H1 (cell line): ENCODE results near the gene C8B. TPM values are rescaled to one million over a fixed set of nuclear protein-coding genes. Genes with fewer than 3 reads are reported as not detected.

Experiments
- CTCF ChIA-PET: fragments of 300-600 bp; sonication (Branson Sonifier 250); formaldehyde crosslinking; loops from one replicate; lab custom pipeline; 2021; ENCODE audit not compliant: partially characterized antibody; lab: Charles Lee
- POLR2A ChIA-PET: fragments of 300-600 bp; sonication (Branson Sonifier 250); formaldehyde crosslinking; loops from one replicate; lab custom pipeline; 2021; ENCODE audit warnings: inconsistent platforms; ENCODE audit not compliant: partially characterized antibody; lab: Charles Lee
- DNase-seq, 2 experiments: peaks; one replicate each; pipeline versions ENCODE4 v3.0.0 to v3.0.0-alpha.2; 2010 to 2022; ENCODE audit warnings: low spot score in 2 of 2, low read depth in 1 of 2, mixed read lengths in 1 of 2
- FAIRE-seq: peaks from 2 replicates; lab custom pipeline; 2011; peaks lifted over from hg19 to GRCh38; lab: Jason Lieb, UNC
- H2AFZ ChIP-seq: 2 replicates; pipeline ENCODE4 v1.8.1; 2012; ENCODE audit warnings: low read length, inconsistent platforms
- H2AK5ac ChIP-seq: 2 replicates; pipeline ENCODE4 v1.6.1; 2013; ENCODE audit warnings: low read depth, low read length
- H2BK120ac ChIP-seq: replicated peaks from 2 replicates; pipeline ENCODE3; 2013; ENCODE audit warnings: low read depth, low read length, inconsistent platforms
- H2BK12ac ChIP-seq: 2 replicates; pipeline ENCODE4 v1.6.1; 2013; ENCODE audit warnings: low read depth, low read length
- H2BK15ac ChIP-seq: 2 replicates; pipeline ENCODE4 v1.6.1; 2013; ENCODE audit warnings: low read length
- H2BK20ac ChIP-seq: 2 replicates; pipeline ENCODE4 v1.6.1; 2013; ENCODE audit warnings: low read length
- H2BK5ac ChIP-seq: 2 replicates; pipeline ENCODE4 v1.6.1; 2013; ENCODE audit warnings: low read depth, low read length
- H3K14ac ChIP-seq: 2 replicates; pipeline ENCODE4 v1.6.1; 2013; ENCODE audit warnings: inconsistent platforms; ENCODE audit not compliant: insufficient read length
- H3K18ac ChIP-seq: 2 replicates; pipeline ENCODE4 v1.6.1; 2013; ENCODE audit warnings: low read length; ENCODE audit errors: extremely low read depth
- H3K23ac ChIP-seq: 2 replicates; pipeline ENCODE4 v1.6.1; 2013; ENCODE audit warnings: inconsistent platforms; ENCODE audit not compliant: insufficient read length
- H3K23me2 ChIP-seq: 2 replicates; pipeline ENCODE4 v1.6.1; 2013; ENCODE audit warnings: low read depth, low read length
- H3K27ac ChIP-seq: 2 replicates; pipeline ENCODE4 v1.6.1; 2011; ENCODE audit warnings: low read depth, low read length, inconsistent platforms
- H3K27me3 ChIP-seq, 4 experiments: replicated peaks in 1 of 4; 1 replicate in 1 of 4; 2 replicates in 3 of 4; pipeline versions ENCODE4 v1.6.1 to v1.8.1; 2011 to 2013; ENCODE audit warnings: low read length in 3 of 4, mild to moderate bottlenecking in 3 of 4, inconsistent platforms in 2 of 4, mixed read lengths in 2 of 4, moderate library complexity in 1 of 4; ENCODE audit not compliant: control insufficient read depth in 3 of 4, insufficient read depth in 3 of 4; ENCODE audit errors: extremely low read depth in 1 of 4
- H3K36me3 ChIP-seq, 4 experiments: 2 replicates each; pipeline versions ENCODE4 v1.6.1 to v1.8.1; 2011 to 2013; ENCODE audit warnings: mild to moderate bottlenecking in 4 of 4, low read length in 3 of 4, moderate library complexity in 2 of 4, control low read depth in 1 of 4, inconsistent platforms in 1 of 4; ENCODE audit not compliant: insufficient read depth in 4 of 4, control insufficient read depth in 2 of 4
- H3K4ac ChIP-seq: replicated peaks from 2 replicates; pipeline ENCODE3; 2013; ENCODE audit warnings: low read length, low read depth, mixed read lengths, inconsistent platforms; ENCODE audit not compliant: insufficient read length
- H3K4me1 ChIP-seq, 4 experiments: replicated peaks in 1 of 4; 1 replicate in 1 of 4; 2 replicates in 3 of 4; pipeline versions ENCODE4 v1.6.1 to v1.8.1; 2011 to 2013; ENCODE audit warnings: low read length in 3 of 4, inconsistent platforms in 2 of 4, mixed read lengths in 1 of 4; ENCODE audit not compliant: insufficient read depth in 4 of 4, control insufficient read depth in 3 of 4
- H3K4me2 ChIP-seq, 2 experiments: 2 replicates each; pipeline versions ENCODE4 v1.6.1 to v1.8.1; 2011 to 2013; ENCODE audit warnings: low read depth in 2 of 2, low read length in 2 of 2, control low read depth in 1 of 2, inconsistent platforms in 1 of 2, mild to moderate bottlenecking in 1 of 2; ENCODE audit not compliant: insufficient read depth in 1 of 2
- H3K4me3 ChIP-seq, 4 experiments: fragments of 200-600, 300-600 bp in 1 of 4; sonication (generic), shearing (Covaris generic), sonication (Bioruptor Twin) in 1 of 4; 2 replicates each; pipeline versions ENCODE4 v1.5.1 to v1.8.1; 2011 to 2016; ENCODE audit warnings: low read length in 4 of 4, low read depth in 3 of 4, control low read depth in 2 of 4, inconsistent platforms in 2 of 4, mild to moderate bottlenecking in 2 of 4, mixed read lengths in 1 of 4, moderate library complexity in 1 of 4; ENCODE audit not compliant: insufficient read depth in 2 of 4; ENCODE audit errors: extremely low read depth in 1 of 4
- H3K56ac ChIP-seq: replicated peaks from 2 replicates; pipeline ENCODE3; 2013; ENCODE audit warnings: low read depth, mild to moderate bottlenecking, mixed read lengths, low read length, inconsistent platforms; ENCODE audit not compliant: insufficient read length
- H3K79me1 ChIP-seq: 2 replicates; pipeline ENCODE4 v1.6.1; 2013; ENCODE audit warnings: low read depth, low read length, control low read depth
- H3K79me2 ChIP-seq, 2 experiments: 2 replicates each; pipeline versions ENCODE4 v1.6.1 to v1.8.1; 2012 to 2013; ENCODE audit warnings: low read length in 2 of 2, mild to moderate bottlenecking in 2 of 2, inconsistent platforms in 1 of 2; ENCODE audit not compliant: insufficient read depth in 2 of 2, control insufficient read depth in 1 of 2
- H3K9ac ChIP-seq, 4 experiments: replicated peaks in 1 of 4; 1 replicate in 1 of 4; 2 replicates in 3 of 4; pipeline versions ENCODE4 v1.6.1 to v1.8.1; 2011 to 2013; ENCODE audit warnings: low read depth in 3 of 4, low read length in 3 of 4, control low read depth in 2 of 4, mild to moderate bottlenecking in 2 of 4, moderate library complexity in 2 of 4, inconsistent platforms in 1 of 4; ENCODE audit errors: extremely low read depth in 1 of 4
- H3K9me3 ChIP-seq, 2 experiments: 2 replicates each; pipeline versions ENCODE4 v1.6.1 to v1.8.1; 2012 to 2013; ENCODE audit warnings: mild to moderate bottlenecking in 2 of 2, moderate library complexity in 2 of 2, control low read depth in 1 of 2, inconsistent platforms in 1 of 2, low read depth in 1 of 2, low read length in 1 of 2, mixed read lengths in 1 of 2; ENCODE audit not compliant: insufficient read depth in 2 of 2
- H4K20me1 ChIP-seq, 2 experiments: replicated peaks in 1 of 2; 2 replicates each; pipeline versions ENCODE3 to v1.8.1; 2011 to 2013; ENCODE audit warnings: inconsistent platforms in 2 of 2, low read length in 2 of 2, mild to moderate bottlenecking in 1 of 2; ENCODE audit not compliant: insufficient read depth in 2 of 2, control insufficient read depth in 1 of 2
- H4K5ac ChIP-seq: 2 replicates; pipeline ENCODE4 v1.6.1; 2013; ENCODE audit warnings: low read length, low read depth, mixed read lengths, inconsistent platforms; ENCODE audit not compliant: insufficient read length
- H4K8ac ChIP-seq: 2 replicates; pipeline ENCODE4 v1.8.0; 2013; ENCODE audit warnings: mild to moderate bottlenecking, moderate library complexity, low read length, inconsistent platforms; ENCODE audit not compliant: insufficient read depth; ENCODE audit errors: extremely low read depth
- H4K91ac ChIP-seq: replicated peaks from 2 replicates; pipeline ENCODE3; 2013; ENCODE audit warnings: low read length, mixed read lengths, inconsistent platforms; ENCODE audit not compliant: insufficient read length
- KDM5A ChIP-seq: fragments of 200-600 bp; IDR thresholded peaks from 2 replicates; pipeline ENCODE4 v1.7.1; 2012; ENCODE audit warnings: mild to moderate bottlenecking, low read length, inconsistent platforms, mixed read lengths
- POU5F1 ChIP-seq: IDR thresholded peaks from 2 replicates; pipeline ENCODE4 v1.6.1; 2011; ENCODE audit warnings: low read depth, mild to moderate bottlenecking, low read length, moderate library complexity
- YY1 ChIP-seq: IDR thresholded peaks from 2 replicates; pipeline ENCODE4 v1.6.1; 2011; ENCODE audit warnings: low read depth, mild to moderate bottlenecking, low read length
- ZNF274 ChIP-seq: IDR thresholded peaks from 2 replicates; pipeline ENCODE4 v1.7.0; 2012; ENCODE audit warnings: low read length, borderline replicate concordance; ENCODE audit errors: extremely low read depth
- WGBS, 2 experiments: shearing (Covaris generic) in 1 of 2; methylation state at CpG; one replicate each; pipeline versions ENCODE4 v1.1.6 to v1.1.7; 2013 to 2015; ENCODE audit warnings: low lambda C conversion rate in 2 of 2, mixed read lengths in 2 of 2, inconsistent platforms in 1 of 2, low coverage in 1 of 2, missing lambda C conversion rate in 1 of 2; ENCODE audit not compliant: insufficient replicate concordance in 2 of 2, insufficient coverage in 1 of 2, insufficient read length in 1 of 2; ENCODE audit errors: extremely low coverage in 1 of 2, missing lambda C conversion rate in 1 of 2; 5-methylcytosine and 5-hydroxymethylcytosine counted together
- polyA plus RNA-seq, 7 experiments: library from polyadenylated mRNA; depleted of rRNA in 3 of 7; stranded (reverse) in 5 of 7; unstranded in 2 of 7; fragments of >200 nt in 5 of 7; fragments of 200-250 nt in 2 of 7; gene quantifications; 1 replicate in 5 of 7; 2 replicates in 1 of 7; 4 replicates in 1 of 7; pipeline versions ENCODE4 v1.2.1 to v1.2.3, GENCODE V29; 2011 to 2013; ENCODE audit warnings: missing spikeins in 2 of 7, mixed read lengths in 2 of 7
- total RNA-seq: library from RNA; stranded (reverse); fragmentation: NEBNext Ultra II Directional; extraction: Animal tissue kit (Norgen Biotek cat#: 25700); gene quantifications from 2 replicates; pipeline ENCODE4 v1.2.1, GENCODE V29; 2021

The C8B gene
- total and polyA plus RNA-seq, 2 of the 8 experiments (the other 6 are each of a cell fraction or from before 2014, with no cell fraction given) = not detected

DNA sequence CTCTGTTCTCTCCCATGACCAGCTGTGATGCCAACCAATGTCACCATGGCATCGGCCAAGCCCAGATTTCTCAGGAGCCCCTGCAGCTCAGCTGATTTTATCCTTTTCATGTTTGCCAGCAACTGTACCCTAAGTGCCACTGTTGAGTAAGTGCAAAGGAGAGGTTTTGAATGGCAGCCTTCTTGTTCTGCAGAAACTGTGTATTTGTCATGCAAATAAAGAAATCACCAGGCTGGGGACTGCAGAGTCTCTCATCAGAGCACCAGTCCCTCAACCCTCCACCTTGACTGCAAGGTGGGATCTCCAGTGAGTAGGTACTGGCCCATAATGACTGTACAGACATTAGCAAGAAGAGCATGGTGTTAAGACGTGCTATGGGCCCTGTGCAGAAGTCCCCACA is 26.6 kb downstream of the C8B start:
- Histone ChIP-seq H2AFZ (no peak overlapping the region), H3K4ac (no peak overlapping the region), H3K9ac (no peak overlapping the region), H3K27me3 (no peaks in the 10 kb centered on the region; a peak in 1 of 7 replicates), H3K36me3 (no peaks in the 10 kb centered on the region), H3K4me2 (peak overlapping the region; percentile 7 to 25; a peak in 3 of 4 replicates), H3K14ac (no peak overlapping the region), H3K79me2 (no peaks in the 10 kb centered on the region), H4K5ac (no peak overlapping the region), H4K8ac (no peak overlapping the region), H2AK5ac (no peak overlapping the region), H3K27ac (no peak overlapping the region), H3K56ac (no peak overlapping the region), H3K23me2 (no peaks in the 10 kb centered on the region; the same call in 1 of the 2 replicates), H2BK12ac (no peak overlapping the region), H3K9me3 (no peaks in the 10 kb centered on the region), H3K18ac (no peak overlapping the region), H4K91ac (no peak overlapping the region), H4K20me1 (no peaks in the 10 kb centered on the region), H2BK120ac (no peak overlapping the region), H2BK5ac (no peak overlapping the region), H2BK20ac (no peak overlapping the region), H3K4me1 (peaks cover 0 to 9% (median 7%) of the 10 kb centered on the region in 4 experiments; a peak in 5 of 7 replicates), H3K4me3 (no peak overlapping the region), H3K79me1 (no peaks in the 10 kb centered on the region), H3K23ac (no peak overlapping the region), H2BK15ac (no peak overlapping the region)
- peak; percentile 32 for FAIRE-seq
- ChIA-PET CTCF (no interaction called here), POLR2A (interaction anchor here (0.7 kb wide), 1 partner anchor 9 kb away, joined by 3 read pairs; no protein-coding TSS in a partner anchor)
- WGBS, 2 experiments = 77% methylated on average over 2 of the region's 2 CpGs; no CpG with 5 or more reads in 1 of the 2 experiments
- TF ChIP-seq POU5F1 = peak; percentile 60; the same call in 1 of the 2 replicates
- no peak for TF ChIP-seq YY1
- TF ChIP-seq KDM5A = no peak
- no peak for TF ChIP-seq ZNF274
- no peak for DNase-seq
